GM21381 (cell line): Measurements from ENCODE around the gene CACTIN.
"Not testable (repeated sequence)": the region's sequence is repeated elsewhere in the genome, so short reads cannot be mapped to it uniquely, and the experiment has no call there.

Experiments
- ATAC-seq: cut with Tn5 transposase; IDR thresholded peaks from one replicate; pipeline ENCODE4 v1.9.1; 2021; ENCODE audit warnings: mild to moderate bottlenecking, moderate library complexity; ENCODE audit not compliant: unreplicated experiment

The CACTIN gene

GRCh38 chr19:3591876-3592613 is 34.5 kb downstream of the CACTIN start:
- ATAC-seq: no peak

DNA sequence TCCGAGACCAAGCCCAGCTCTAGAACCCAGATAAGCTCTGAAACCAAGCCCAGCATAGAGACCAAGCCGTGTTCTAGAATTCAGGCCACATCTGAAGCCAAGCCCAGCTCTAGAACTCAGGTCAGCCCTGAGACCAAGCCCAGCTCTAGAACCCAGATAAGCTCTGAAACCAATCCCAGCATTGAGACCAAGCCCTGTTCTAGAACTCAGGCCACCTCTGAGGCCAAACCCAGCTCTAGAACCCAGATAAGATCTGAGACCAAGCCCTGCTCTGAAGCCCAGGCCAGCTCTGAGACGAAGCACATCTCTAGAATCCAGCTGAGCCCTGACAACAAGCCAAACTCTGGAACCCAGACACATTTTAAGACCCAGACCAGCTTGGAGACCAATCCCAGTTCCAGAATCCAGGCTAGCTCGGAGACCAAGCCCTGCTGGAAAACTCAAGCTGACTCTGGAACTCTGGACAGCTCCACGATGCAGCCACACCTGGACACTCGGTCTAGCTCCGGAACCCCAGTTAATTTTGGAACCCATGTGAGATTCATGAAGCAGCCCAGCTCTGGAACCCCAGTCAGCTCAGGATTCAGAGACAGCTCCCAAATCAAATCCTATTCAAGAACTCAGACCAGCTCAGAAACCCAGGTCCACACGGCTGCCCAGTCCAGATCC is 35.5 kb downstream of the CACTIN start:
- ATAC-seq: no peak

GRCh38 chr19:3589949-3590348 is 36.6 kb downstream of the CACTIN start:
- no peak for ATAC-seq

GRCh38 chr19:3589439-3589838 is 37.2 kb downstream of the CACTIN start:
- no peak for ATAC-seq

GRCh38 chr19:3586707-3587346 is 39.8 kb downstream of the CACTIN start:
- ATAC-seq: no peak

- no peak for ATAC-seq
These were observed 40.4 kb downstream of the CACTIN start for GRCh38 chr19:3586127-3586626.

DNA sequence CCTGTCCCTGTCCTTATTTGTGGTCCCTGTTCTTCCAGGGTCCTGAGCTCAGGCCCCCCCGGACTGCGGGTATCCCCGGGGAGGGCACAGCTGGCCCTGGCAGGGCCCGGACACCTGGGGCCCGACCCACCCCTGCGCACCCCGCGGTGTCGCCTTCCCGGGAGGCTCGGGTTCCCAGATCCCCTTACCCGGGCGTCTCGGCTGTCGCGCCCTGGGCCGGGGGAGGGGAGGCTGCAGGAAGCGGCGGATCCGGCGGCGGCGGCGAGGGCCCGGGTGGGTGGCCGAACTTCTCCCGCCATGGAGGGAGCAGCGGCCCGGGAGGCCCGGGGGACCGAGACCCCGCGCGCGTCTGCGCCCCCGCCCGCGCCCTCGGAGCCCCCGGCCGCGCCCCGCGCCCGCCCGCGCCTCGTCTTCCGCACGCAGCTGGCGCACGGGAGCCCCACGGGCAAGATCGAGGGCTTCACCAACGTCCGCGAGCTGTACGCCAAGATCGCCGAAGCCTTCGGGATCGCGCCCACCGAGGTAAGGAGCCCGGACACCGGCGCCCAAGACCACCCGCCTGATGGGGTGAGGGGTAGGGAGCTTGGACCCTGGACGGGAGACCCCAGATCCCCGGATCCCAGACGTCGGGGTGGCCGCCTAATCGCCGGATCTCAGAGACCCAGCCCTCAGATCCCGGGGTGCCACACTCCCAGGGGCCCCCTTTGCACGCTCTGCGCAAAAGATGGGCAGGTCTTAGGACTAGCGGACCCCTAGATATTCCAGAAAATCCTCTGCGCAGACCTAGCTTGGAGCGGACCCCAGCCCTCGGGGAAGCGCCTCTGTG is 41.1 kb downstream of the CACTIN start, which contains the start of gene GIPC3:
Gene GIPC3, plus strand, starts transcription at position 178 of the 826 bp plus-strand sequence. Its CDS starts 120 bp downstream, at position 298.
- no peak for ATAC-seq

GRCh38 chr19:3584036-3584802 is 42.4 kb downstream of the CACTIN start:
- not testable (repeated sequence) for ATAC-seq

DNA sequence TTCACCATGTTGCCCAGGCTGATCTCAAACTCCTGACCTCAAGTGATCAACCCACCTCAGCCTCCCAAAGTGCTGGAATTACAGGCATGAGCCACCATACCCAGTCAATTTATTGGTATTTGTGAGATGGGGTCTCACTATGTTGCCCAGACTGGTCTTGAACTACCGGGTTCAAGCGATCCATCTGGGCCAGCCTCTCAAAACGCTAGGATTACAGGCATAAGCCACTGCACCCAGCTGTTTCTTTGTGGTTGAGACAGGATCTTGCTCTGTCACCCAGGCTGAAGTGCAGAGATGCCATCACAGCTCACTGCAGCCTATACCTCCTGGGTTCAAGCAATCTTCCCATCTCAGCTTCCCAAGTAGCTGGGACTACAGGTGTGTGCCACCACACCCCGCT is 44.8 kb downstream of the CACTIN start:
- not testable (repeated sequence) for ATAC-seq

- no peak for ATAC-seq
These were observed 46.2 kb downstream of the CACTIN start for GRCh38 chr19:3580156-3580934.

- ATAC-seq: no peak
These were observed 48.2 kb downstream of the CACTIN start for GRCh38 chr19:3578390-3578789.

DNA sequence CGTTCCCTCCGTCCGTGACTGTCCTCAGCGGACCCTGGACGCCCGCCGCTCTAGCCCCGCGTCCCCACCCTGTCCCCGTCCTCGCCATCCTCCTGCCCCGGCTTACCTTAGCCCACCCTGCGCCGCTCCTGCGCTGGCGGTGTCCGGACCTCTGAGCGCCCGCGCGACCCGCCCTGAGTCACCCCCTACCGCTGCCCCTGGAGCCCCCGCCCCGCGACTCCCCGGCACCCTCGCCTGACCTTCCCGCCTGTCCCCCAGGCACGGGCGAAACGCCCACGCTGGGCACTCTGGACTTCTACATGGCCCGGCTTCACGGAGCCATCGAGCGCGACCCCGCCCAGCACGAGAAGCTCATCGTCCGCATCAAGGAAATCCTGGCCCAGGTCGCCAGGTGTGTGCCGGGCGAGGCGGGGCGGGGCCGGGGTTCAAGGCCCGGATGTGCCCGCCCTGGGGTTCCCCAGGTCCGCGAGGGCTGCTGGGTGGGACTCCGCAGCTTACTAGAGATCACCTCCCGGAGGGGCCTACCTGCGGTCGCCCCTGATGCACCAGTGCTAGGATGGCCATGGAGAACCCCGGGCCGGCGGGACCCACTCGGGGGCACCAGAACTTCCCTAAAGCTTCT is 48.8 kb downstream of the CACTIN start:
- no peak for ATAC-seq

DNA sequence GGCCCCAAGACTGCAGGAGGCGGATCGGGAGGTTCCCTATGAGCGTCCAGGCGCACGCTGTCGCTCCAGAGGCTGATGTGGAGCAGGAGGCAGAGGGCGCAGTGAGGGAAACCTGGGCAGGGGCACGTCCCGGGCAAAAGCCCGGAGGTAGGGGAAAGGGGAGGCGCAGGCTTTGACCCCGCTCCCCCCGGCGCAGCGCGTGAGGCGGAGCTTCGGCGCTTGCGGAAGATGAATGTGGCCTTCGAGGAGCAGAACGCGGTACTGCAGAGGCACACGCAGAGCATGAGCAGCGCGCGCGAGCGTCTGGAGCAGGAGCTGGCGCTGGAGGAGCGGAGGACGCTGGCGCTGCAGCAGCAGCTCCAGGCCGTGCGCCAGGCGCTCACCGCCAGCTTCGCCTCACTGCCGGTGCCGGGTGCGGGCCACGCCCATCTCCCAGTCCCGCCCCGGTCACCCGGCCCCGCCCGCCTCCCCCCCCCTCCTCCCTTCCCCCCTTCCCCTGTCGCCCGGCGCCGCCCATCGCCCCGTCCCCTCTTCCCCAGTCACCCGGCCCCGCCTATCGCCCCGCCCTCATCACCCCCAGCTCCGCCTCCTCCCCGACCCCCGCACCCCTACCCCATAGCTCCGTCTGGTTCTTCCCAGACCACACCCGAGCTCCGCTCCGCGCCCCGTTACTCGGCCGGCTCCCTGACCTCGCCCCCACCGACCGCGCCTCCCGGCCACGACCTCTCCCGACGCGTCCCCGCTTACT is 49.7 kb downstream of the CACTIN start:
- ATAC-seq: no peak

DNA sequence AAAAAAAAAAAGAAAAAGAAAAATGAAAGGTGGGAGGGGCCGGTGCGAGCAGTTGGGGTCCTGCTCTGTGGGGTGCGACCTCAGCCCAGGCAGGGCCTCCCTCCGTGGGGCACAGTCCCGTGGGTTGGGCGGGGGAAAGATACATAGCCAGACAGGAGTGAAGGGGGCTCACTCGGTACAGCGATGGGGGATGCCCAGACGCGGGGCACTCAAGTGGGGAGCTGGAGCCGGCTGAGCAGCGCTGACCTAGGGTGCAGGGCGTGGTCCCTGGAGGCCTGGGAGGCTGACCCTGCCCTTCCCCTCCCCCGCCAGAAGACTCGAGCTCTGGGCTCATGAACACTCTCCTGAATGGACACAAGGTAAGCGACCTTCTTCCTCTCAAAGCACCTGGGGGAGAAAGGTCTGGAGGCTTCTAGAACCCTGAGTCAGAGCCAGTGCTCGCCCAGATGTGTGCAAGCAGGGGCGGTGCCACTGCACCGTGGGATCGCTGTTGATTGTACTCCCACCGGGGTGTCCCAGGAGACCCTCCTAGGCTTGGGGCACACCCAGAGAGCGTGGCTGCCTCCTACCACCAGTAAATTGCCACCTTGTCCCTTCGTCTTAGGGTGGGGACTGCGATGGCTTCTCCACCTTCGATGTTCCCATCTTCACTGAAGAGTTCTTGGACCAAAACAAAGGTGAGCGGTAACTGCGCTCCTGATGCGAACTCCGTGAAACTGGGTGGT is 50.5 kb downstream of the CACTIN start:
- no peak for ATAC-seq

GRCh38 chr19:3575260-3575741 is 51.3 kb downstream of the CACTIN start:
- no peak for ATAC-seq

DNA sequence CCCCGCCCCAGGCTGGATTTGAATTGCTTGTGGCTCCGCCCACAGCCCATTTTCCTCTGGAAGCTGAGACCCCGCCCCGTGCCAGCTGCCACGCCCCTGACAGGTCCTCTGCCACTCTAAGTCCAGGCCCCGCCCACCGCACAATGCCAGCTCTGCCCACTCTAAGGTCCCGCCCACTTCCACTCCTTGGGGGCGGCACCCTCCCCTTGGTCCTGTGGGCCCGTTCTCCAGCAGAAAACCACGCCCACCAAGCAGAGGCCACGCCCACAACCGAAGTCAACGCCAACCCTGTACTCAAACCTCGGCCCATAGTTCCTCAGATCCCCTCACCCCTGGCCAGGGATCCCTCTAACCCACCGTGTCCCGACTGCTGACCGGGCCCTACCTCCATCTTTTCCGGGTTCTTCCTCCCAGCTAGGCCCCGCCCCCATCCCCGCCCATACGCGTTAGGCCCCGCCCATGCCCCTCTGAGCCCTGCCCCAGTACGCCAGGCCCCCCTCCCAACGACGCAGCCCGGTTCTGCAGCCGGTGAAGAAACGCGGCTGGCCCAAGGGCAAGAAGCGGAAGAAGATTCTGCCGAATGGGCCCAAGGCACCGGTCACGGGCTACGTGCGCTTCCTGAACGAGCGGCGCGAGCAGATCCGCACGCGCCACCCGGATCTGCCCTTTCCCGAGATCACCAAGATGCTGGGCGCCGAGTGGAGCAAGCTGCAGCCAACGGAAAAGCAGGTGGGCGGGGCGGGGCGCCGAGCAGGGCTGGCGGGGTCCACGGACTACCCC is 52.5 kb downstream of the CACTIN start:
- ATAC-seq: no peak
